ENCODE data around the gene DNAJC27. TPM values are rescaled to one million over a fixed set of nuclear protein-coding genes. Genes with fewer than 3 reads are reported as not detected.

Gene DNAJC27
- total RNA-seq, 1 experiment from 2014 or later, result 5.1 TPM

DNA sequence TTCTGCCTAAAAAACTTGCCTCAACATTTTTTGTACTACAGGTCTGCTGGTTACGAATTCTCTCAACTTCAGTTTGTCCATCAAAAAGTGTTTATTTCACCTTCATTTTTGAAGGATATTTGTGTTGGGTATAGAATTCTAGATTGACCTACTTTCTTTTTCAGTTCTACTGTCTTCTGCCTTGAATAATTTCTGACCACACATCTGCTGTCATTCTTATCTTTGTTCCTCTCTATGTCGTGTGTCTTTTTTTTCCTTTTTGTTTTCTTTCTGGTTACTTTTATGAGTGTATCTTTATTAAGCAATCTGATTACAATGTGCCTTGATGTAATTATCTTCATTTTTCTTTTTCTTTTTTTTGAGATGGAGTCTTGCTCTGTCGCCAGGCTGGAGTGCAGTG lies 77.0 kb downstream of the DNAJC27 start:
- H3K9me3 Mint-ChIP-seq, result peaks cover 36 to 38% of the 10 kb centered on the region in 2 experiments
- no peak overlapping the region for H2AFZ ChIP-seq (ENCODE audit: low read length)
- no peak overlapping the region for H3K18ac ChIP-seq (ENCODE audit: insufficient read length, low read depth, low read length)
- H3K27me3 Mint-ChIP-seq (ENCODE audit: low read depth), result no peaks in the 10 kb centered on the region
- no peak for DNase-seq
- no peak overlapping the region for H2BK5ac ChIP-seq (ENCODE audit: insufficient read length, low read length)
- H4K8ac ChIP-seq (replicated peaks; ENCODE audit: insufficient read length, low read depth, low read length), result no peak overlapping the region
- no peak overlapping the region for H3K56ac ChIP-seq (ENCODE audit: insufficient read length, low read depth, low read length)
- H3K79me1 ChIP-seq (ENCODE audit: insufficient read depth, low read depth, low read length, poor library complexity, severe bottlenecking), result no peaks in the 10 kb centered on the region
- no peak overlapping the region for H3K23ac ChIP-seq (ENCODE audit: insufficient read length, low read depth, low read length)
- no peak overlapping the region for H2BK12ac ChIP-seq (ENCODE audit: insufficient read length, low read depth, low read length)
- no peaks in the 10 kb centered on the region for H4K20me1 ChIP-seq (ENCODE audit: control insufficient read depth, insufficient read depth, insufficient read length)
- H3T11ph ChIP-seq (ENCODE audit: low read length), result no peak overlapping the region
- TF ChIP-seq, protein P1, sequence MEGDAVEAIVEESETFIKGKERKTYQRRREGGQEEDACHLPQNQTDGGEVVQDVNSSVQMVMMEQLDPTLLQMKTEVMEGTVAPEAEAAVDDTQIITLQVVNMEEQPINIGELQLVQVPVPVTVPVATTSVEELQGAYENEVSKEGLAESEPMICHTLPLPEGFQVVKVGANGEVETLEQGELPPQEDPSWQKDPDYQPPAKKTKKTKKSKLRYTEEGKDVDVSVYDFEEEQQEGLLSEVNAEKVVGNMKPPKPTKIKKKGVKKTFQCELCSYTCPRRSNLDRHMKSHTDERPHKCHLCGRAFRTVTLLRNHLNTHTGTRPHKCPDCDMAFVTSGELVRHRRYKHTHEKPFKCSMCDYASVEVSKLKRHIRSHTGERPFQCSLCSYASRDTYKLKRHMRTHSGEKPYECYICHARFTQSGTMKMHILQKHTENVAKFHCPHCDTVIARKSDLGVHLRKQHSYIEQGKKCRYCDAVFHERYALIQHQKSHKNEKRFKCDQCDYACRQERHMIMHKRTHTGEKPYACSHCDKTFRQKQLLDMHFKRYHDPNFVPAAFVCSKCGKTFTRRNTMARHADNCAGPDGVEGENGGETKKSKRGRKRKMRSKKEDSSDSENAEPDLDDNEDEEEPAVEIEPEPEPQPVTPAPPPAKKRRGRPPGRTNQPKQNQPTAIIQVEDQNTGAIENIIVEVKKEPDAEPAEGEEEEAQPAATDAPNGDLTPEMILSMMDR (conservative IDR thresholded peaks at IDR 0.05), result no peak
- no peaks in the 10 kb centered on the region for H3K4me1 ChIP-seq (ENCODE audit: insufficient read depth, low read length)
- H3K27ac ChIP-seq (ENCODE audit: insufficient read length, low read depth, low read length), result no peak overlapping the region
- H4K91ac ChIP-seq (ENCODE audit: insufficient read length, low read depth, low read length), result no peak overlapping the region
- H2BK15ac ChIP-seq (ENCODE audit: low read depth, low read length), result no peak overlapping the region
- H3K36me3 Mint-ChIP-seq (ENCODE audit: insufficient read depth in 1 of 3, low read depth in 3 of 3), result peaks cover 43 to 56% (median 49%) of the 10 kb centered on the region in 3 experiments
- H3K4me3 Mint-ChIP-seq, result no peak overlapping the region
- H2BK20ac ChIP-seq (ENCODE audit: low read depth, low read length, poor library complexity, severe bottlenecking), result no peak overlapping the region
- H3K9ac ChIP-seq (ENCODE audit: extremely low read depth, insufficient read length, low read length), result no peak overlapping the region
- H3K23me2 ChIP-seq (ENCODE audit: insufficient read length, low read depth, low read length, poor library complexity, severe bottlenecking), result no peaks in the 10 kb centered on the region
- peaks cover 4% of the 10 kb centered on the region for H3K9me3 ChIP-seq (ENCODE audit: control insufficient read depth, low read depth, low read length)
- H4K5ac ChIP-seq (ENCODE audit: insufficient read length, low read depth, low read length), result no peak overlapping the region
- no peak overlapping the region for H3K27ac Mint-ChIP-seq
- H3K27me3 ChIP-seq (ENCODE audit: insufficient read depth, low read length), result no peaks in the 10 kb centered on the region
- H2BK120ac ChIP-seq (ENCODE audit: low read depth, low read length, poor library complexity, severe bottlenecking), result no peak overlapping the region
- H3K4ac ChIP-seq (ENCODE audit: low read depth, low read length), result no peak overlapping the region
- H2AK5ac ChIP-seq (ENCODE audit: insufficient read length, low read length), result no peak overlapping the region
- no peak overlapping the region for H3K14ac ChIP-seq (ENCODE audit: insufficient read depth, low read length)
- no CpG with 5 or more reads among the region's 3 CpGs for WGBS (ENCODE audit: extremely low coverage, insufficient read length, low lambda C conversion rate)
- H3K79me2 ChIP-seq (ENCODE audit: insufficient read depth, low read length), result no peaks in the 10 kb centered on the region
- peaks cover 16 to 20% of the 10 kb centered on the region in 2 experiments for H3K4me1 Mint-ChIP-seq
- no peak overlapping the region for H3K4me2 ChIP-seq (ENCODE audit: insufficient read depth, insufficient read length, low read length)

Measured in H9 (cell line).